ENCODE measurements around the gene NINJ2. TPM values are rescaled to one million over a fixed set of nuclear protein-coding genes. Genes with fewer than 3 reads are reported as not detected.

Gene NINJ2
- total and polyA plus RNA-seq, 12 donors = 1.1 to 9.1 (median 2.0) TPM

GRCh38 chr12:549476-550082 is 113.7 kb downstream of the NINJ2 start:
- H3K9me3 ChIP-seq (replicated peaks in 1 of 3) = no peaks in the 10 kb centered on the region
- H3K27me3 ChIP-seq = no peaks in the 10 kb centered on the region
- intact Hi-C loops (cut with DNase I) = loop anchor here in 1 of 2 donors (5.0 kb wide), 1 partner anchor 107 kb away; no protein-coding TSS in a partner anchor
- H3K36me3 ChIP-seq (replicated peaks in 1 of 2) = peaks cover 0 to 5% of the 10 kb centered on the region in 2 donors
- TF ChIP-seq POLR2A (IDR thresholded peaks at IDR 0.05) (no peak), CTCF (IDR thresholded peaks at IDR 0.05) (no peak)
- no peak overlapping the region for H3K4me3 ChIP-seq
- 93 to 95% (median 94%) methylated on average over 27 to 29 of the region's 29 CpGs for WGBS, 4 donors
- no peak for DNase-seq
- peaks cover 0 to 8% of the 10 kb centered on the region in 2 donors for H3K4me1 ChIP-seq (replicated peaks in 1 of 2)
- H3K27ac ChIP-seq = no peak overlapping the region

- Histone ChIP-seq H3K9me3 (replicated peaks in 1 of 3) (no peaks in the 10 kb centered on the region), H3K36me3 (replicated peaks in 1 of 2) (peaks cover 0 to 5% of the 10 kb centered on the region in 2 donors), H3K4me3 (no peak overlapping the region), H3K27ac (no peak overlapping the region), H3K27me3 (no peaks in the 10 kb centered on the region), H3K4me1 (replicated peaks in 1 of 2) (peaks cover 0 to 8% of the 10 kb centered on the region in 2 donors)
- no peak for DNase-seq
- intact Hi-C loops (cut with DNase I) = loop anchor here in 1 of 2 donors (5.0 kb wide), 1 partner anchor 106 kb away; no protein-coding TSS in a partner anchor
- TF ChIP-seq CTCF (IDR thresholded peaks at IDR 0.05) = no peak
- TF ChIP-seq POLR2A (IDR thresholded peaks at IDR 0.05) = no peak
- 68 to 84% (median 78%) methylated on average over 8 to 13 of the region's 13 CpGs for WGBS, 4 donors
Observed at GRCh38 chr12:547883-548470, 115.3 kb downstream of the NINJ2 start.

- no peaks in the 10 kb centered on the region for H3K27me3 ChIP-seq
- intact Hi-C loops (cut with DNase I) = loop anchor here in 1 of 2 donors (5.0 kb wide), 1 partner anchor 105 kb away; no protein-coding TSS in a partner anchor
- no peaks in the 10 kb centered on the region for H3K36me3 ChIP-seq (replicated peaks in 1 of 2)
- TF ChIP-seq POLR2A (IDR thresholded peaks at IDR 0.05) (no peak), CTCF (IDR thresholded peaks at IDR 0.05) (peak; percentile 98 to 99 (median 99))
- WGBS, 4 donors = 28 to 40% (median 30%) methylated on average over 28 to 44 of the region's 44 CpGs
- no peak overlapping the region for H3K27ac ChIP-seq
- peaks cover 0 to 11% of the 10 kb centered on the region in 2 donors for H3K4me1 ChIP-seq (replicated peaks in 1 of 2)
- no peak overlapping the region for H3K4me3 ChIP-seq
- peak in 6 of 7 donors; percentile 49 to 77 (median 66) for DNase-seq
- H3K9me3 ChIP-seq (replicated peaks in 1 of 3) = no peaks in the 10 kb centered on the region
Observed at GRCh38 chr12:546920-547845, 116.1 kb downstream of the NINJ2 start.
